Measurements from ENCODE around the gene TCTA.
A peak's percentile ranks its signal among the peaks of the same experiment; 100 is the strongest.

Gene TCTA

GRCh38 chr3:49461443-49462171 is 49.4 kb downstream of the TCTA start:
- DNase-seq = no peak

DNA sequence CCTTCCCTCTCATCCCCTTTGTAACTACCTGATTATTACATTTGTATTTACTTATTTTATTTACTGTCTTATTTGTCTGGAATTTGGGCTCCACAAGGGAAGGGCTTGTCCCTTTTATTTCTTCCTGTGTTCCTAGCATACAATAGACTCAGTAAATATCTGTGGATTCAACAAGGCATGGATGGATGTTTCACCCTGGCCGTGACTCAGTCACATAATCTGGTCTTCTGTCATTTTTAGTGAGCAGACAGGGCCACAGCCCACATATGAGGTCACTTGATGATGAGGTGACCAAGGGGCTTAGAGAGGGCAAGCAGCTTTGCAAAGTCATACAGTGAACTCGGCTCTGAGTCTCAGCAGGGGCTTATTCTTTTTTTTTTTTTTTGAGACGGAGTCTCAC is 50.0 kb downstream of the TCTA start:
- DNase-seq = no peak

DNA sequence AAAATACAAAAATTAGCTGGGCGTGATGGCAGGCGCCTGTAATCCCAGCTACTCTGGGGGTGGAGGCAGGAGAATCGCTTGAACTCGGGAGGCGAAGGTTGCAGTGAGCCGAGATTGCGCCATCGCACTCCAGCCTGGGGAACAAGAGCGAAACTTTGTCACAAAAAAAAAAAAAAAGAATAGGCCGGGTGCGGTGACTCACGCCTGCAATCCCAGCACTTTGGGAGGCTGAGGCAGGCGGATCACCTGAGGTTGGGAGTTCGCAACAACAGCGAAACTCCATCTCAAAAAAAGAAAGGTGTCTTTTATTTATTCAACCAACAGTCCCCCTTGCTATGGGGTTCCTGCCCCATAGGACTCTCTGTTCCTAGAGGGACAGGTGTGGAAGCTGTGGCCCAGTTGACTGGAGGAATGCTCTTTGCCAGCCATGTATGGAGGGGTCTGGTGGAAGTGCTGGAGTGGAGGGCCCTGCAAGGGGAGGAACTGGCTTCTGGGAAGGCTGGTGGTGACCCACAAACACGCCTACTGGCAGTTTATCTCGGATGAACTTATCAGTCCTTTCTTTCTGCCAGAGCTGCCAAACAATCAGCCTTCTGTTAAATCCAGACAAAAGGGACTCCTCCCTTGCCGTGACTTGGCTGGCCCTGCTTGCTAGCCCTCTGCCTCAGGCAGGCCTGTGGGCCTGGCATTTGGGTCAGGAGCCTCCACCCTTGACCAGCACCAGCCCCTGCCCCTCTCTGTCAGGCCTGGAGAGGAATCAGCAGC is 53.2 kb downstream of the TCTA start:
- peak; percentile 64 for DNase-seq

Data from retina (tissue), 1 donor.